ENCODE results near the gene PLEKHN1.

The PLEKHN1 gene

GRCh38 chr1:1019122-1019999 is 53.1 kb downstream of the PLEKHN1 start:
- Histone ChIP-seq H3K4me1 (ENCODE audit: control insufficient read depth in 5 of 5, insufficient read depth in 5 of 5, low read length in 5 of 5) (peaks cover 0 to 21% (median 19%) of the 10 kb centered on the region in 5 donors), H3K9me3 (ENCODE audit: control insufficient read depth in 5 of 5, low read length in 5 of 5) (no peaks in the 10 kb centered on the region), H3K36me3 (ENCODE audit: control insufficient read depth in 5 of 5, insufficient read depth in 5 of 5, low read length in 5 of 5) (no peaks in the 10 kb centered on the region), H3K4me3 (ENCODE audit: low read depth in 1 of 5, low read length in 5 of 5) (peak overlapping the region; percentile 36 to 62 (median 44)), H3K27ac (ENCODE audit: low read depth, low read length) (no peak overlapping the region), H3K9ac (ENCODE audit: low read length in 5 of 5) (no peak overlapping the region), H3K27me3 (ENCODE audit: control insufficient read depth in 5 of 5, insufficient read depth in 4 of 5, low read length in 5 of 5) (peaks cover 0 to 10% (median 7%) of the 10 kb centered on the region in 5 donors)

GRCh38 chr1:1020000-1020404 is 53.7 kb downstream of the PLEKHN1 start, which contains the start of gene AGRN:
Gene AGRN, plus strand, starts transcription at chr1:1020120. Its CDS starts 53 bp downstream, at chr1:1020173.
- no peak within 1 kb of the TSS for H3K27ac ChIP-seq (ENCODE audit: low read depth, low read length)
- H3K4me1 ChIP-seq (ENCODE audit: control insufficient read depth in 5 of 5, insufficient read depth in 5 of 5, low read length in 5 of 5) = peaks cover 0 to 20% (median 14%) of the 10 kb centered on the region in 5 donors
- peak within 1 kb of the TSS; percentile 55 to 72 (median 69) for H3K4me3 ChIP-seq (ENCODE audit: low read depth in 1 of 5, low read length in 5 of 5)
- no peaks in the 10 kb centered on the region for H3K9me3 ChIP-seq (ENCODE audit: control insufficient read depth in 5 of 5, low read length in 5 of 5)
- peaks cover 2 to 10% (median 8%) of the 10 kb centered on the region in 5 donors for H3K27me3 ChIP-seq (ENCODE audit: control insufficient read depth in 5 of 5, insufficient read depth in 4 of 5, low read length in 5 of 5)
- no peaks in the 10 kb centered on the region for H3K36me3 ChIP-seq (ENCODE audit: control insufficient read depth in 5 of 5, insufficient read depth in 5 of 5, low read length in 5 of 5)
- H3K9ac ChIP-seq (ENCODE audit: low read length in 5 of 5) = peak within 1 kb of the TSS in 1 of 5 donors; percentile 46

DNA sequence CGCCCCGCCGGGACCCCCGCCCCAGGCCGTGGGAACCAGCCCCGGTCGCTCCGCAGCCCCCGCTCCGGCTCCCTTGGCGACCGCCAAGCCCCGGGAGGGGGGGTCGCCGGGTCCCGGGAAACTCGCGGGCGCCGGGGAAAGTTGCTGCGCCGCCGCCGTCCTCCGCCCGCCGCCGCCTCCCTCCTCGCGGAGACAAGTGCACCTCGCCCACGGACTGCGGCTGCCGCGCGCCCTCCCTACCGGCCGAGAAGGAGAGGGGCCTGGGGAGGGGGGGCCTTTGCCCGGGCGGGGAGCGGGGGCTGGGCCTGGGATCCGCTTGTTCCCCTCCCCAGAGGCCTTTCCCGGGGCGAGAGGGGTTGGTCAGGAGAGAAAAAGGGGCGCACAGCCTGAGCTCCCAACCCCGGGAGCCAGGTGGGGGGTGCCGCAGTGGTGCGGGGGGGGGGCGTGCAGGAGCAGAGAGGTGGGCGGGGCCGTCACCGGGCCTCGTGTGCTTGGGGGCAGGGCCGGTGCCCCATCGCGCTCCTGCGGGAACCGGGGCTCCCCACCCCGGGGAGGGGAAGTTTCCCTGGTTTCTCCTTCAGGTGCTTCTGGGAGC is 54.2 kb downstream of the PLEKHN1 start:
- Histone ChIP-seq H3K9me3 (ENCODE audit: control insufficient read depth in 5 of 5, low read length in 5 of 5) (no peaks in the 10 kb centered on the region), H3K4me1 (ENCODE audit: control insufficient read depth in 5 of 5, insufficient read depth in 5 of 5, low read length in 5 of 5) (peaks cover 0 to 20% (median 13%) of the 10 kb centered on the region in 5 donors), H3K4me3 (ENCODE audit: low read depth in 1 of 5, low read length in 5 of 5) (peak overlapping the region in 3 of 5 donors; percentile 69 to 72 (median 71)), H3K27me3 (ENCODE audit: control insufficient read depth in 5 of 5, insufficient read depth in 4 of 5, low read length in 5 of 5) (peaks cover 2 to 10% (median 8%) of the 10 kb centered on the region in 5 donors), H3K27ac (ENCODE audit: low read depth, low read length) (no peak overlapping the region), H3K36me3 (ENCODE audit: control insufficient read depth in 5 of 5, insufficient read depth in 5 of 5, low read length in 5 of 5) (no peaks in the 10 kb centered on the region), H3K9ac (ENCODE audit: low read length in 5 of 5) (peak overlapping the region in 1 of 5 donors; percentile 46)

DNA sequence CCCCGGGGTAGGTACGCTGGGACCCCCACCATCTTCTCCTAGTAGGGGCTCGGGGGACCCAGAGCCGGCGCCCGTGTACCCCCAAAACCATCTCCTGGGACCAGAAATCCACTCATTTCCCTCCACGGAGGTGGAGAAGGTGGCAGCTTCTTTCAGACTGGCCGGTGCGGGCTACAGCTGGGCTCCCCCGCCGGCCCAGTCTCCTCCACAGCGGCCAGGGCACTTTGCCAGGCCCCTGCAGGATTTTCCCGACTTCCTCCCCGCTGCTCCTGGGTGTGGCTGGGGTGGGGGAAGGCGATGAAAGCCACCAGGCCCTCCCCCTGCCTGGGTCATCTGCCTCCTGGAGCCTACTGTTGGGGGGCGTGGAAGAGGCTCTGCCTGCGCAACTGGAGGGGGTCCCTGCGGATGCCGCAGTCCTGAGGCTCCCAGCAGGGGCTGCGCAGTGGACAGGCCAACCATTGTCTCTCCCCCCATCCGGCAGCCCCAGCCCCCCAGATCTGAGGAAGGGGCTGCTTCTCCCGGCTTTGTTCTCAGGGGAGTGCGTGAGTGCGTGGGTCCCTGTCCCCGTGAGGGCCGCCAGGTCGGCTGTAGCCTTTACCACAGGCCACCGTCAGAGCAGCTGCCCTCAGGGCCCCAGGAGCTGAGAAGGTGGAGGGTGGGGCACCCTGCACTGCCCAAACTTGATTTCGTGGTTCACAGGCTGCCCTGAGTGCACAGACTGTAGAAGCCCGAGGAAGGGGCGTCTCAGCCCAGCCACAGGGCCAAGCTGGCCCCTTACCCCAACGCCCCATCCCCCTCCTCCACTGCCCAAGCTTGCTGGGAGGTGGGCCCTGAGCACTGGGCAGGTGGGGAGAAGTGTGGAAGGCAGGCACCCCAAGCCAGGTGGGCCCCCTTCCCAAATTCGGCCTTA is 55.0 kb downstream of the PLEKHN1 start:
- peaks cover 0 to 20% (median 13%) of the 10 kb centered on the region in 5 donors for H3K4me1 ChIP-seq (ENCODE audit: control insufficient read depth in 5 of 5, insufficient read depth in 5 of 5, low read length in 5 of 5)

DNA sequence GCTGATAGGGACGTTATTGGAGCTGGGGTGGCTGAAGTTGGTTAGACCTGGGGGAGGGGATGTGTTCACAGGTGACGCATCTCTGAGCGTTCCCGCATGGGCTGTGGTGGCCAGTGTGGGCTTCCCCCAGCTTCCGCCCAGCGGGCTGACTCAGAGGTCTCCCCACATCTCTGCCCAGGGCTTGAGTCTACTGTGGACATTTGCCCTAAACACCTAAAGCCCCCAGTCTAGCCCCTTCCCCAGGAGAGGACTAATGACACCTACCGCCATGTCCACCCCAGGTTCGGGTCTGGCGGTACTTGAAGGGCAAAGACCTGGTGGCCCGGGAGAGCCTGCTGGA is 55.6 kb downstream of the PLEKHN1 start:
- Histone ChIP-seq H3K9me3 (ENCODE audit: control insufficient read depth in 5 of 5, low read length in 5 of 5) (no peaks in the 10 kb centered on the region), H3K4me3 (ENCODE audit: low read depth in 1 of 5, low read length in 5 of 5) (no peak overlapping the region), H3K4me1 (ENCODE audit: control insufficient read depth in 5 of 5, insufficient read depth in 5 of 5, low read length in 5 of 5) (peaks cover 0 to 20% (median 13%) of the 10 kb centered on the region in 5 donors), H3K27ac (ENCODE audit: low read depth, low read length) (no peak overlapping the region), H3K36me3 (ENCODE audit: control insufficient read depth in 5 of 5, insufficient read depth in 5 of 5, low read length in 5 of 5) (no peaks in the 10 kb centered on the region), H3K9ac (ENCODE audit: low read length in 5 of 5) (no peak overlapping the region), H3K27me3 (ENCODE audit: control insufficient read depth in 5 of 5, insufficient read depth in 4 of 5, low read length in 5 of 5) (peaks cover 2 to 10% (median 8%) of the 10 kb centered on the region in 5 donors)

More for the DNA sequence above, 55.0 kb downstream of the PLEKHN1 start:
- Histone ChIP-seq H3K36me3 (ENCODE audit: control insufficient read depth in 5 of 5, insufficient read depth in 5 of 5, low read length in 5 of 5) (no peaks in the 10 kb centered on the region), H3K27ac (ENCODE audit: low read depth, low read length) (no peak overlapping the region), H3K9me3 (ENCODE audit: control insufficient read depth in 5 of 5, low read length in 5 of 5) (no peaks in the 10 kb centered on the region), H3K4me3 (ENCODE audit: low read depth in 1 of 5, low read length in 5 of 5) (peak overlapping the region in 3 of 5 donors; percentile 26 to 47 (median 28)), H3K9ac (ENCODE audit: low read length in 5 of 5) (no peak overlapping the region), H3K27me3 (ENCODE audit: control insufficient read depth in 5 of 5, insufficient read depth in 4 of 5, low read length in 5 of 5) (peaks cover 2 to 10% (median 8%) of the 10 kb centered on the region in 5 donors)

- H3K4me3 ChIP-seq (ENCODE audit: low read depth in 1 of 5, low read length in 5 of 5) = no peak overlapping the region
- H3K4me1 ChIP-seq (ENCODE audit: control insufficient read depth in 5 of 5, insufficient read depth in 5 of 5, low read length in 5 of 5) = peaks cover 0 to 20% (median 13%) of the 10 kb centered on the region in 5 donors
- H3K27ac ChIP-seq (ENCODE audit: low read depth, low read length) = no peak overlapping the region
- H3K9me3 ChIP-seq (ENCODE audit: control insufficient read depth in 5 of 5, low read length in 5 of 5) = no peaks in the 10 kb centered on the region
- no peak overlapping the region for H3K9ac ChIP-seq (ENCODE audit: low read length in 5 of 5)
- H3K36me3 ChIP-seq (ENCODE audit: control insufficient read depth in 5 of 5, insufficient read depth in 5 of 5, low read length in 5 of 5) = no peaks in the 10 kb centered on the region
- H3K27me3 ChIP-seq (ENCODE audit: control insufficient read depth in 5 of 5, insufficient read depth in 4 of 5, low read length in 5 of 5) = peaks cover 4 to 13% (median 8%) of the 10 kb centered on the region in 5 donors
These were observed 56.2 kb downstream of the PLEKHN1 start for GRCh38 chr1:1022302-1023009.

GRCh38 chr1:1023700-1024099 is 57.4 kb downstream of the PLEKHN1 start:
- Histone ChIP-seq H3K4me1 (ENCODE audit: control insufficient read depth in 5 of 5, insufficient read depth in 5 of 5, low read length in 5 of 5) (peaks cover 0 to 20% (median 13%) of the 10 kb centered on the region in 5 donors), H3K27me3 (ENCODE audit: control insufficient read depth in 5 of 5, insufficient read depth in 4 of 5, low read length in 5 of 5) (peaks cover 4 to 13% (median 10%) of the 10 kb centered on the region in 5 donors), H3K9ac (ENCODE audit: low read length in 5 of 5) (no peak overlapping the region), H3K9me3 (ENCODE audit: control insufficient read depth in 5 of 5, low read length in 5 of 5) (no peaks in the 10 kb centered on the region), H3K4me3 (ENCODE audit: low read depth in 1 of 5, low read length in 5 of 5) (no peak overlapping the region), H3K27ac (ENCODE audit: low read depth, low read length) (no peak overlapping the region), H3K36me3 (ENCODE audit: control insufficient read depth in 5 of 5, insufficient read depth in 5 of 5, low read length in 5 of 5) (no peaks in the 10 kb centered on the region)

DNA sequence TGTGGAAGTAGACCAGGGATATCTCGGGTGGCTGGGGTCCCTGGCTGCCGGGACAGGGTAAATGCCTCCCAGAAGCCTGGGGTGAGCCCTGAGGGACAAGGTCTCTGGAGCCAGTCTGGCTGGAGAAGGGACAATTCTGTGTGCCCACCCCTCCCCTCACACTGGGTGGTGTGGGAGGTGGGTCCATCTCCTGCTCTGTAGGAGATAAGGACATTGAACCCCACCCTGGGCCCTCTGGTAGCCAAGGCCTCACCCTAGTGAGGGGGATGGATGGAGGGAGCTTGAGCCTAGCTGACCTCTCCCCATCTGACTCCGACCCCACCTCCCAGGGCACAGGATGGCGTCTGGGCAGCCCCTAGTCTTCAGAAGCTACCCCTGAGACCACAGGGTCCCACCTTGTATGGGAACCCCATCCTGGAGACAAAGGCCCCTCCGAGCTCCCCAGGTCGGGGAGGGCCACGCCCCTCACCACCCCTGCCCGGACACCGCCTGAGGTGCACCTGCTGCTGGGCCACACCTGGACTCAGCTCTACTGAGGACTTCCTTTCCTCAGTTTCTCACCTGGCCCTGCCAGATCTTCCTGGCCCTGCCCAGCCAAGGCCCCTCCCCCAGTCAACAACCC is 58.0 kb downstream of the PLEKHN1 start:
- no peaks in the 10 kb centered on the region for H3K36me3 ChIP-seq (ENCODE audit: control insufficient read depth in 5 of 5, insufficient read depth in 5 of 5, low read length in 5 of 5)
- H3K9me3 ChIP-seq (ENCODE audit: control insufficient read depth in 5 of 5, low read length in 5 of 5) = no peaks in the 10 kb centered on the region
- peaks cover 0 to 18% (median 9%) of the 10 kb centered on the region in 5 donors for H3K4me1 ChIP-seq (ENCODE audit: control insufficient read depth in 5 of 5, insufficient read depth in 5 of 5, low read length in 5 of 5)
- no peak overlapping the region for H3K27ac ChIP-seq (ENCODE audit: low read depth, low read length)
- peaks cover 4 to 13% (median 10%) of the 10 kb centered on the region in 5 donors for H3K27me3 ChIP-seq (ENCODE audit: control insufficient read depth in 5 of 5, insufficient read depth in 4 of 5, low read length in 5 of 5)
- H3K4me3 ChIP-seq (ENCODE audit: low read depth in 1 of 5, low read length in 5 of 5) = no peak overlapping the region
- no peak overlapping the region for H3K9ac ChIP-seq (ENCODE audit: low read length in 5 of 5)
